Right lobe of liver (tissue), 6 donors: ENCODE measurements around the gene COLEC12. TPM values are rescaled to one million over a fixed set of nuclear protein-coding genes. Genes with fewer than 3 reads are reported as not detected.

Experiments used
- ATAC-seq, 4 donors: fragments of 200-7000 bp; cut with Tn5 transposase; one replicate each; pipeline ENCODE4 v1.9.1; 2020; ENCODE audit warnings: mild to moderate bottlenecking in 4 of 4, moderate library complexity in 4 of 4
- DNase-seq, 3 donors: peaks; one replicate each; pipeline ENCODE4 v3.0.0-alpha.2; 2020
- H3K27ac ChIP-seq, 3 donors: fragments of 200-600 bp; one replicate each; pipeline ENCODE4 v1.8.0; 2022
- H3K27me3 ChIP-seq, 2 donors: fragments of 200-600 bp; one replicate each; pipeline ENCODE4 v1.8.0; 2022
- H3K36me3 ChIP-seq, 4 donors: fragments of 200-600 bp; sonication (generic) in 1 of 4; one replicate each; pipeline versions ENCODE4 v1.5.1 to v1.8.0; 2017 to 2022; ENCODE audit warnings: control low read depth in 1 of 4
- H3K4me1 ChIP-seq, 4 donors: fragments of 200-600 bp; sonication (generic) in 1 of 4; one replicate each; pipeline versions ENCODE4 v1.5.1 to v1.8.0; 2017 to 2022; ENCODE audit warnings: control low read depth in 1 of 4
- H3K4me3 ChIP-seq, 3 donors: fragments of 200-600 bp; one replicate each; pipeline ENCODE4 v1.8.0; 2022
- H3K9me3 ChIP-seq, 4 donors: fragments of 200-600 bp; sonication (generic) in 1 of 4; one replicate each; pipeline versions ENCODE4 v1.5.1 to v1.8.0; 2017 to 2022; ENCODE audit warnings: control low read depth in 1 of 4
- CTCF ChIP-seq, 4 donors: fragments of 200-600 bp in 3 of 4; fragments of 450-650 bp in 1 of 4; IDR thresholded peaks; one replicate each; pipeline versions ENCODE4 v1.5.1 to v1.8.0; 2016 to 2022; ENCODE audit warnings: antibody characterized with exemption in 4 of 4, mild to moderate bottlenecking in 2 of 4
- POLR2A ChIP-seq: fragments of 450-650 bp; IDR thresholded peaks from one replicate; pipeline ENCODE4 v1.6.1; 2017; ENCODE audit warnings: antibody characterized with exemption, mild to moderate bottlenecking
- WGBS: methylation state at CpG from one replicate; pipeline ENCODE4 v1.1.6; 2018; ENCODE audit warnings: low coverage, low lambda C conversion rate; ENCODE audit not compliant: insufficient coverage; ENCODE audit errors: missing lambda C conversion rate; 5-methylcytosine and 5-hydroxymethylcytosine counted together
- intact Hi-C, 2 donors: fragments of 100-400 bp; cut with DNase I; formaldehyde crosslinking; loops; one replicate each; pipeline versions ENCODE4 v1.11.2 to v1.14.1; 2022
- total RNA-seq, 6 experiments: library from RNA; depleted of rRNA in 2 of 6; stranded (reverse); fragments of >200 nt in 2 of 6; fragmentation: NEBNext Ultra II Directional in 3 of 6; extraction: Animal tissue kit (Norgen Biotek cat#: 25700) in 3 of 6; gene quantifications; one replicate each; pipeline versions ENCODE4 v1.1.0 to v1.2.4, GENCODE V29; 2016 to 2023
- donor health status: DM: no; HTN: yes; CAD: no.
- donor health status: DM: no; HTN: no; CAD: no.
- donor health status: DM: no; HTN: no; CAD: no.
- donor health status: DM: no; HTN: yes; CAD: no.
- donor health status: DM: no; HTN: yes; CAD: no.

The COLEC12 gene
- total RNA-seq, 6 experiments from 2014 or later, result 0.12 to 1.00 (median 0.37) TPM; not detected in 1

GRCh38 chr18:433960-434359 is 66.5 kb downstream of the COLEC12 start:
- ATAC-seq, result no peak
- 75% methylated on average over 2 of the region's 2 CpGs for WGBS
- H3K36me3 ChIP-seq, result no peaks in the 10 kb centered on the region

GRCh38 chr18:433298-433697 is 67.2 kb downstream of the COLEC12 start:
- TF ChIP-seq CTCF (IDR thresholded peaks at IDR 0.05) (no peak), POLR2A (no peak)
- Histone ChIP-seq H3K4me1 (no peaks in the 10 kb centered on the region), H3K27me3 (no peaks in the 10 kb centered on the region), H3K4me3 (no peak overlapping the region), H3K27ac (no peak overlapping the region), H3K9me3 (no peaks in the 10 kb centered on the region), H3K36me3 (no peaks in the 10 kb centered on the region)
- WGBS, result 31% methylated on average over 2 of the region's 3 CpGs
- DNase-seq, result no peak
- intact Hi-C loops, result no loop called here
- no peak for ATAC-seq

More at GRCh38 chr18:433960-434359, 66.5 kb downstream of the COLEC12 start:
- DNase-seq, result no peak
- intact Hi-C loops, result no loop called here
- no peaks in the 10 kb centered on the region for H3K4me1 ChIP-seq
- no peak overlapping the region for H3K27ac ChIP-seq
- no peaks in the 10 kb centered on the region for H3K27me3 ChIP-seq
- H3K4me3 ChIP-seq, result no peak overlapping the region
- H3K9me3 ChIP-seq, result no peaks in the 10 kb centered on the region
- no peak for TF ChIP-seq CTCF (IDR thresholded peaks at IDR 0.05)
- no peak for TF ChIP-seq POLR2A

- 63% methylated on average over 4 of the region's 4 CpGs for WGBS
- intact Hi-C loops, result no loop called here
- TF ChIP-seq POLR2A, result no peak
- TF ChIP-seq CTCF (IDR thresholded peaks at IDR 0.05), result no peak
- no peaks in the 10 kb centered on the region for H3K9me3 ChIP-seq
- DNase-seq, result no peak
- H3K36me3 ChIP-seq, result no peaks in the 10 kb centered on the region
- no peaks in the 10 kb centered on the region for H3K27me3 ChIP-seq
- no peak overlapping the region for H3K27ac ChIP-seq
- H3K4me1 ChIP-seq, result no peaks in the 10 kb centered on the region
- H3K4me3 ChIP-seq, result no peak overlapping the region
- no peak for ATAC-seq
Measured at GRCh38 chr18:432791-433190, 67.7 kb downstream of the COLEC12 start.

GRCh38 chr18:429030-429429 is 71.5 kb downstream of the COLEC12 start:
- H3K9me3 ChIP-seq, result no peaks in the 10 kb centered on the region
- TF ChIP-seq POLR2A (no peak), CTCF (IDR thresholded peaks at IDR 0.05) (no peak)
- H3K27ac ChIP-seq, result no peak overlapping the region
- H3K36me3 ChIP-seq, result no peaks in the 10 kb centered on the region
- H3K4me1 ChIP-seq, result no peaks in the 10 kb centered on the region
- H3K27me3 ChIP-seq, result no peaks in the 10 kb centered on the region
- ATAC-seq (peak in 1 of 4 donors; percentile 91), DNase-seq (no peak)
- WGBS, result 21% methylated on average over 1 of the region's 1 CpG
- intact Hi-C loops, result no loop called here
- H3K4me3 ChIP-seq, result no peak overlapping the region

- intact Hi-C loops, result no loop called here
- ATAC-seq, result no peak
- 55% methylated on average over 7 of the region's 8 CpGs for WGBS
- TF ChIP-seq CTCF (IDR thresholded peaks at IDR 0.05), result no peak
- no peak for TF ChIP-seq POLR2A
- Histone ChIP-seq H3K4me1 (no peaks in the 10 kb centered on the region), H3K27ac (no peak overlapping the region), H3K9me3 (no peaks in the 10 kb centered on the region), H3K4me3 (no peak overlapping the region), H3K36me3 (no peaks in the 10 kb centered on the region), H3K27me3 (no peaks in the 10 kb centered on the region)
- no peak for DNase-seq
Measured at GRCh38 chr18:427005-427404, 73.5 kb downstream of the COLEC12 start.
